ENCODE measurements around the gene PCBP2. TPM values are rescaled to one million over a fixed set of nuclear protein-coding genes. Genes with fewer than 3 reads are reported as not detected.
"Not testable (repeated sequence)": the region's sequence is repeated elsewhere in the genome, so short reads cannot be mapped to it uniquely, and the experiment has no call there.

PCBP2 gene
- total and polyA plus RNA-seq, 8 donors, result 634 to 1,132 (median 1,042) TPM

DNA sequence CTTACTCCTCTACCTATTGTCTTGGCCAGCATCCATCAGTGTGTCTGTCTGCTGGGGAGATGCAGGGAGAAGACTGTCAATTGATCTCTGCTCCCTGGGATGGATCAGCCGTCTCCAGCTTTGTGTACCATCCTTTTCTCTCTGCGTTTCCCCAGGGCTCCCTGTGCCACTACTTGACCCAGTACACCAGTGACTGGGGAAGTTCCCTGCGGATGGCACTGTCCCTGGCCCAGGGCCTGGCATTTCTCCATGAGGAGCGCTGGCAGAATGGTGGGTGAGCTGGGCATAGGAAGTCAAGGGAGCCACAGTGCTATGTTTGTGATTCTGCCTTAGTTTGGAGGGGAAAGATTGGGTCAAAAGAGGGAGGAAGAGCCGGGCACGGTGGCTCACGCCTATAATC lies 23.2 kb upstream of the PCBP2 start:
- no peak overlapping the region for H3K27ac ChIP-seq
- intact Hi-C loops (cut with DNase I), result no loop called here
- ATAC-seq (no peak), DNase-seq (no peak)
- no peaks in the 10 kb centered on the region for H3K36me3 ChIP-seq
- H3K4me1 ChIP-seq, result no peaks in the 10 kb centered on the region
- H3K27me3 ChIP-seq, result no peaks in the 10 kb centered on the region
- TF ChIP-seq, protein P1, sequence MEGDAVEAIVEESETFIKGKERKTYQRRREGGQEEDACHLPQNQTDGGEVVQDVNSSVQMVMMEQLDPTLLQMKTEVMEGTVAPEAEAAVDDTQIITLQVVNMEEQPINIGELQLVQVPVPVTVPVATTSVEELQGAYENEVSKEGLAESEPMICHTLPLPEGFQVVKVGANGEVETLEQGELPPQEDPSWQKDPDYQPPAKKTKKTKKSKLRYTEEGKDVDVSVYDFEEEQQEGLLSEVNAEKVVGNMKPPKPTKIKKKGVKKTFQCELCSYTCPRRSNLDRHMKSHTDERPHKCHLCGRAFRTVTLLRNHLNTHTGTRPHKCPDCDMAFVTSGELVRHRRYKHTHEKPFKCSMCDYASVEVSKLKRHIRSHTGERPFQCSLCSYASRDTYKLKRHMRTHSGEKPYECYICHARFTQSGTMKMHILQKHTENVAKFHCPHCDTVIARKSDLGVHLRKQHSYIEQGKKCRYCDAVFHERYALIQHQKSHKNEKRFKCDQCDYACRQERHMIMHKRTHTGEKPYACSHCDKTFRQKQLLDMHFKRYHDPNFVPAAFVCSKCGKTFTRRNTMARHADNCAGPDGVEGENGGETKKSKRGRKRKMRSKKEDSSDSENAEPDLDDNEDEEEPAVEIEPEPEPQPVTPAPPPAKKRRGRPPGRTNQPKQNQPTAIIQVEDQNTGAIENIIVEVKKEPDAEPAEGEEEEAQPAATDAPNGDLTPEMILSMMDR (IDR thresholded peaks at IDR 0.05), result no peak
- no peaks in the 10 kb centered on the region for H3K9me3 ChIP-seq
- no peak overlapping the region for H3K4me3 ChIP-seq

GRCh38 chr12:53430116-53430515 lies 21.8 kb upstream of the PCBP2 start:
- no peaks in the 10 kb centered on the region for H3K27me3 ChIP-seq
- no peak for ATAC-seq
- TF ChIP-seq, protein P1 (IDR thresholded peaks at IDR 0.05), result no peak
- H3K9me3 ChIP-seq, result no peaks in the 10 kb centered on the region
- no peak overlapping the region for H3K4me3 ChIP-seq
- H3K36me3 ChIP-seq, result no peaks in the 10 kb centered on the region
- intact Hi-C loops (cut with DNase I), result no loop called here
- no peaks in the 10 kb centered on the region for H3K4me1 ChIP-seq
- DNase-seq, result no peak
- H3K27ac ChIP-seq, result no peak overlapping the region

- Histone ChIP-seq H3K4me1 (no peaks in the 10 kb centered on the region), H3K27ac (no peak overlapping the region), H3K27me3 (no peaks in the 10 kb centered on the region), H3K9me3 (no peaks in the 10 kb centered on the region), H3K4me3 (no peak overlapping the region), H3K36me3 (no peaks in the 10 kb centered on the region)
- DNase-seq, result no peak
- intact Hi-C loops (cut with DNase I), result no loop called here
- no peak for ATAC-seq
- TF ChIP-seq, protein P1 (IDR thresholded peaks at IDR 0.05), result no peak
Observed at GRCh38 chr12:53431187-53431586, 20.7 kb upstream of the PCBP2 start.

DNA sequence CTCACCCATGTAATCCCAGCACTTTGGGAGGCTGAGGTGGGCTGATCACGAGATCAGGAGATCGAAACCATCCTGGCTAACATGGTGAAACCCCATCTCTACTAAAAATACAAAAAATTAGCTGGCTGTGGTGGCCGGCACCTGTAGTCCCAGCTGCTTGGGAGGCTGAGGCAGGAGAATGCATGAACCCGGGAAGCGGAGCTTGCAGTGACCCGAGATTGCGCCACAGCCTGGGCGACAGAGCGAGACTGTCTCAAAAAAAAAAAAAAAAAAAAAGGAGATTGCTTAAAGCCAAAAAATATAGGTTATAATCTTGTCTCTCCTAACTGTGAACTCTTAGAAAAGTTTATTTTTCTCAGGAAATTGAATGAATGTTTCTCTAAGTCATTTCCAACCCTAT lies 16.6 kb upstream of the PCBP2 start:
- H3K36me3 ChIP-seq; ATAC-seq; H3K4me1 ChIP-seq; H3K9me3 ChIP-seq; DNase-seq; H3K27ac ChIP-seq; H3K27me3 ChIP-seq; intact Hi-C loops (cut with DNase I); H3K4me3 ChIP-seq: not testable (repeated sequence)

DNA sequence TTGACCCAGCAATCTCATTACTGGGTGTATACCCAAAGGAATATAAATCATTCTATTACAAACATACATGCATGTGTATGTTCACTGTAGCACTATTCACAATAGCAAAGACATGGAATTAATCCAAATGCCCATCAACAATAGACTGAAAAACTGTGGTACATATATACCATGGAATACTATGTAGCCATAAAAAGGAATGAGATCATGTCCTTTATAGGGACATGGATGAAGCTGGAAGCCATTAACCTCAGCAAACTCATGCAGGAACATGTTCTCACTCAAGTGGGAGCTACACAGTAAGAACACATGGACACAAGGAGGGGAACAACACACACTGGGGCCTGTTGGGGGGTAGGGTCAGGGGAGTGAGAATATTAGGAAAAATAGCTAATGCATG lies 12.3 kb upstream of the PCBP2 start:
- H3K9me3 ChIP-seq; H3K27me3 ChIP-seq; H3K4me3 ChIP-seq; ATAC-seq; H3K27ac ChIP-seq; DNase-seq; intact Hi-C loops (cut with DNase I): not testable (repeated sequence)
- Histone ChIP-seq H3K36me3 (peaks cover 0 to 11% of the 10 kb centered on the region in 2 donors), H3K4me1 (peaks cover 15 to 23% of the 10 kb centered on the region in 2 donors)

- intact Hi-C loops (cut with DNase I), result no loop called here
- TF ChIP-seq, protein P1 (IDR thresholded peaks at IDR 0.05), result no peak
- peak; percentile 98 for ATAC-seq
- Histone ChIP-seq H3K4me3 (peak within 1 kb of the TSS; percentile 74 to 94), H3K4me1 (peaks cover 15 to 38% of the 10 kb centered on the region in 2 donors), H3K27ac (peak within 1 kb of the TSS; percentile 95 to 98), H3K36me3 (peaks cover 0 to 28% of the 10 kb centered on the region in 2 donors), H3K9me3 (no peaks in the 10 kb centered on the region), H3K27me3 (no peaks in the 10 kb centered on the region)
- peak; percentile 96 to 99 (median 98) for DNase-seq
Observed at GRCh38 chr12:53441040-53441833, 10.7 kb upstream of the PCBP2 start, which contains the start of gene PRR13. TSS of gene PRR13 (plus strand) at chr12:53441734. CDS start at chr12:53442715, 981 bp downstream.
